ENCODE data around the gene SCRN3. TPM values are rescaled to one million over a fixed set of nuclear protein-coding genes. Genes with fewer than 3 reads are reported as not detected.

The SCRN3 gene
- total RNA-seq, 1 experiment from 2014 or later: 7.7 TPM

DNA sequence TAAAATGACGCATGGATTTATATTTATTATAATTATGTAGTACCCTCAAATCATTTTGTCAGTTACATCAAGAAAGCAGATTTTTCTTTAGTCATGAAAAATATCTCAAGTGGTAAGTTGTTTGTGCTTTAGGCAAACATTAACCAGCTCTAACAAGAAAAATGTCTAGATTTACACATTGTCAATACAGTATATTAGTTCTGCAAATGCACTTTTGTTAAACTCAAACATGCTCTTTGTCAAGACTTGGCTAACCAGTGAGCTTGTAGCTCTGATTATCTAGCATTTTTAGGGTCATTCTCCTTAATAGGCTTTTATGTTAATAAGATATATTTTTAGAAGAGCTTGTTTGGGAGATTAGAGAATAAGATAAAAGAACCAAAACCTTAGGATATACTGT, 32.7 kb downstream of the SCRN3 start:
- H3K79me2 ChIP-seq (ENCODE audit: insufficient read depth, low read length): no peaks in the 10 kb centered on the region
- no peak overlapping the region for H3K9ac ChIP-seq (ENCODE audit: low read length)
- no peak overlapping the region for H3K27ac ChIP-seq (ENCODE audit: low read depth, low read length)
- H3K9me2 ChIP-seq (ENCODE audit: insufficient read depth): no peaks in the 10 kb centered on the region
- H2AFZ ChIP-seq (ENCODE audit: low read depth, low read length, poor library complexity, severe bottlenecking): no peak overlapping the region
- ChIA-PET CTCF (no interaction called here), RAD21 (ENCODE audit: low non-redundant PET in 1 of 2, low total read pairs in 2 of 2, uncharacterized antibody in 2 of 2, unreplicated experiment in 2 of 2) (no interaction called here), POLR2A (no interaction called here)
- BruUV-seq (replicated peaks): no TSS peak
- no peaks in the 10 kb centered on the region for H3K4me1 ChIP-seq (ENCODE audit: control insufficient read depth in 1 of 2, insufficient read depth in 2 of 2, low read length in 2 of 2)
- no peak overlapping the region for H3K4me2 ChIP-seq (ENCODE audit: low read length)
- ATAC-seq (no peak), DNase-seq (ENCODE audit: low read depth, low spot score) (no peak)
- H3K9me3 ChIP-seq (ENCODE audit: control insufficient read depth in 1 of 2, insufficient read depth in 1 of 2, low read depth in 1 of 2, low read length in 2 of 2): no peaks in the 10 kb centered on the region
- H3K27me3 ChIP-seq (ENCODE audit: insufficient read depth, low read length): no peaks in the 10 kb centered on the region
- no peak overlapping the region for H3K4me3 ChIP-seq (replicated peaks in 1 of 2; ENCODE audit: low read depth in 1 of 2, low read length in 2 of 2)
- 0 out of 4 replicates have a peak, but pooled peaks cover 0 to 3% of the 10 kb centered on the region in 2 experiments for H3K36me3 ChIP-seq (ENCODE audit: control insufficient read depth in 1 of 2, insufficient read depth in 2 of 2, low read length in 2 of 2)
- H4K20me1 ChIP-seq (ENCODE audit: insufficient read depth): no peaks in the 10 kb centered on the region
- TF ChIP-seq EZH2 (IDR thresholded peaks at IDR 0.05) (no peak), POLR2A (IDR thresholded peaks at IDR 0.05; ENCODE audit: borderline replicate concordance, extremely low read depth, insufficient read depth, insufficient read length) (no peak), SIN3A (IDR thresholded peaks at IDR 0.05; ENCODE audit: low read depth) (no peak), YY1 (IDR thresholded peaks at IDR 0.05; ENCODE audit: extremely low read depth, insufficient replicate concordance, low read depth, low read length) (no peak), ELF1 (IDR thresholded peaks at IDR 0.05; ENCODE audit: borderline replicate concordance, low read depth) (no peak), JUND (IDR thresholded peaks at IDR 0.05) (no peak)
- intact Hi-C loops (cut with micrococcal nuclease): no loop called here

DNA sequence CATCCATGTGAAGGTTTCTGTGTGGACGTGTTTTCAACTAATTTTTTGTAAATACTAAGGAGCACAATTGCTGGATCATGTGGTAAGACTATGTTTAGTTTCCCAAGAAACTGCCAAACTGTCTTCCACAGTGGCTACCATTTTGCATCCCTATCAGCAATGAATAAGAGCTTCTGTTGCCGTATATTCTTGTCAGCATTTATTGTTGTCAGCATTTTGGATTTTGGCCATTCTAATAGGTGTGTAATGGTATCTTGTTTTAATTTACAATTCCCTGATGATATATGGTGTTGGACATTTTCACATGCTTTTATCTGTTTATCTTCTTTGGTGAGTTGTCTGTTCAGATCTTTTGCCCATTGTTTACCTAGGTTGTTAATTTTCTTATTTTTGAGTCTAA, 34.5 kb downstream of the SCRN3 start:
- no TSS peak for BruUV-seq (replicated peaks)
- intact Hi-C loops (cut with micrococcal nuclease): no loop called here
- H2AFZ ChIP-seq (ENCODE audit: low read depth, low read length, poor library complexity, severe bottlenecking): no peak overlapping the region
- 0 out of 4 replicates have a peak, but pooled peaks cover 0 to 3% of the 10 kb centered on the region in 2 experiments for H3K36me3 ChIP-seq (ENCODE audit: control insufficient read depth in 1 of 2, insufficient read depth in 2 of 2, low read length in 2 of 2)
- H3K9ac ChIP-seq (ENCODE audit: low read length): no peak overlapping the region
- H3K9me2 ChIP-seq (ENCODE audit: insufficient read depth): no peaks in the 10 kb centered on the region
- H3K9me3 ChIP-seq (ENCODE audit: control insufficient read depth in 1 of 2, insufficient read depth in 1 of 2, low read depth in 1 of 2, low read length in 2 of 2): no peaks in the 10 kb centered on the region
- no peak overlapping the region for H3K4me3 ChIP-seq (replicated peaks in 1 of 2; ENCODE audit: low read depth in 1 of 2, low read length in 2 of 2)
- ATAC-seq (no peak), DNase-seq (ENCODE audit: low read depth, low spot score) (no peak)
- H3K79me2 ChIP-seq (ENCODE audit: insufficient read depth, low read length): no peaks in the 10 kb centered on the region
- ChIA-PET POLR2A (no interaction called here), RAD21 (ENCODE audit: low non-redundant PET in 1 of 2, low total read pairs in 2 of 2, uncharacterized antibody in 2 of 2, unreplicated experiment in 2 of 2) (no interaction called here), CTCF (no interaction called here)
- no peak overlapping the region for H3K27ac ChIP-seq (ENCODE audit: low read depth, low read length)
- no peaks in the 10 kb centered on the region for H3K27me3 ChIP-seq (ENCODE audit: insufficient read depth, low read length)
- H3K4me2 ChIP-seq (ENCODE audit: low read length): no peak overlapping the region
- H4K20me1 ChIP-seq (ENCODE audit: insufficient read depth): no peaks in the 10 kb centered on the region
- no peaks in the 10 kb centered on the region for H3K4me1 ChIP-seq (ENCODE audit: control insufficient read depth in 1 of 2, insufficient read depth in 2 of 2, low read length in 2 of 2)
- TF ChIP-seq JUND (IDR thresholded peaks at IDR 0.05) (no peak), RAD21 (IDR thresholded peaks at IDR 0.05; ENCODE audit: low read depth) (no peak), YY1 (IDR thresholded peaks at IDR 0.05; ENCODE audit: extremely low read depth, insufficient replicate concordance, low read depth, low read length) (no peak), ELF1 (IDR thresholded peaks at IDR 0.05; ENCODE audit: borderline replicate concordance, low read depth) (no peak), EZH2 (IDR thresholded peaks at IDR 0.05) (no peak), SIN3A (IDR thresholded peaks at IDR 0.05; ENCODE audit: low read depth) (no peak), POLR2A (IDR thresholded peaks at IDR 0.05; ENCODE audit: borderline replicate concordance, extremely low read depth, insufficient read depth, insufficient read length) (no peak), ZNF274 (IDR thresholded peaks at IDR 0.05; ENCODE audit: low read depth, low read length) (no peak), FOSL1 (IDR thresholded peaks at IDR 0.05; ENCODE audit: low read depth) (no peak), POLR2AphosphoS5 (IDR thresholded peaks at IDR 0.05; ENCODE audit: low read depth, low read length) (no peak), SP1 (IDR thresholded peaks at IDR 0.05; ENCODE audit: low read depth) (no peak), CBX3 (IDR thresholded peaks at IDR 0.05; ENCODE audit: low read depth) (no peak), CEBPB (IDR thresholded peaks at IDR 0.05; ENCODE audit: low read depth) (no peak)

Data from HCT116 (cell line).